Small intestine (tissue), 7 donors: ENCODE data around the gene RAB24. TPM values are rescaled to one million over a fixed set of nuclear protein-coding genes. Genes with fewer than 3 reads are reported as not detected.

Experiments
- DNase-seq, 2 donors: peaks; one replicate each; pipeline versions ENCODE4 v3.0.0 to v3.0.0-alpha.2; 2013
- FAIRE-seq: peaks from 2 replicates; lab custom pipeline; 2012; peaks lifted over from hg19 to GRCh38; lab: Jason Lieb, UNC
- H3K27ac ChIP-seq, 3 donors: one replicate each; pipeline ENCODE4 v1.5.1; 2013; ENCODE audit warnings: low read length in 2 of 3, mild to moderate bottlenecking in 2 of 3, control low read depth in 1 of 3, inconsistent platforms in 1 of 3, low read depth in 1 of 3, moderate library complexity in 1 of 3
- H3K27me3 ChIP-seq, 3 donors: one replicate each; pipeline ENCODE4 v1.6.1; 2013; ENCODE audit warnings: low read length in 3 of 3, inconsistent platforms in 1 of 3; ENCODE audit not compliant: control insufficient read depth in 3 of 3, insufficient read depth in 3 of 3
- H3K36me3 ChIP-seq, 3 donors: one replicate each; pipeline ENCODE4 v1.6.1; 2013; ENCODE audit warnings: low read length in 3 of 3, inconsistent platforms in 1 of 3, low read depth in 1 of 3, mild to moderate bottlenecking in 1 of 3, moderate library complexity in 1 of 3; ENCODE audit not compliant: control insufficient read depth in 3 of 3, insufficient read depth in 2 of 3
- H3K4me1 ChIP-seq, 3 donors: one replicate each; pipeline ENCODE4 v1.6.1; 2013; ENCODE audit warnings: low read length in 2 of 3, inconsistent platforms in 1 of 3, low read depth in 1 of 3, mild to moderate bottlenecking in 1 of 3, moderate library complexity in 1 of 3; ENCODE audit not compliant: control insufficient read depth in 3 of 3, insufficient read depth in 2 of 3
- H3K4me3 ChIP-seq, 3 donors: one replicate each; pipeline ENCODE4 v1.5.1; 2013; ENCODE audit warnings: low read length in 3 of 3, control low read depth in 1 of 3, inconsistent platforms in 1 of 3, low read depth in 1 of 3, mild to moderate bottlenecking in 1 of 3, moderate library complexity in 1 of 3
- H3K9me3 ChIP-seq, 2 donors: one replicate each; pipeline ENCODE4 v1.6.1; 2013; ENCODE audit warnings: low read depth in 1 of 2, low read length in 1 of 2; ENCODE audit not compliant: control insufficient read depth in 2 of 2, insufficient read depth in 1 of 2
- WGBS, 3 donors: extraction: QIAGEN DNeasy Blood & Tissue Kit; methylation state at CpG; one replicate each; pipeline ENCODE4 v1.1.7; 2013; 5-methylcytosine and 5-hydroxymethylcytosine counted together
- polyA plus RNA-seq, 4 donors: library from polyadenylated mRNA; stranded (reverse) in 3 of 4; unstranded in 1 of 4; fragments of 200-250 nt in 3 of 4; fragments of 120-200 nt in 1 of 4; gene quantifications; one replicate each; pipeline versions ENCODE4 v1.2.1 to v1.2.3, GENCODE V29; 2013
- donor health status: healthy with polysubstance abuse.
- donor health status: control.
- donor health status: control.
- donor health status: Bipolar disorder and iron deficiency.
- donor health status: healthy.

The RAB24 gene
- polyA plus RNA-seq, 4 donors, result 48.1 to 80.1 (median 73.0) TPM

- DNase-seq (no peak), FAIRE-seq (no peak)
- Histone ChIP-seq H3K36me3 (peaks cover 20 to 50% (median 32%) of the 10 kb centered on the region in 3 donors), H3K27ac (no peak overlapping the region), H3K4me1 (no peaks in the 10 kb centered on the region), H3K27me3 (no peaks in the 10 kb centered on the region), H3K9me3 (no peaks in the 10 kb centered on the region), H3K4me3 (no peak overlapping the region)
- WGBS, 3 donors, result 92 to 99% (median 92%) methylated on average over 2 of the region's 2 CpGs
Observed at GRCh38 chr5:177288191-177288590, 15.3 kb downstream of the RAB24 start.

- Histone ChIP-seq H3K4me1 (no peaks in the 10 kb centered on the region), H3K9me3 (no peaks in the 10 kb centered on the region), H3K27me3 (no peaks in the 10 kb centered on the region), H3K27ac (peak overlapping the region in 1 of 3 donors; percentile 41), H3K36me3 (peaks cover 8 to 36% (median 23%) of the 10 kb centered on the region in 3 donors), H3K4me3 (no peak overlapping the region)
- 44 to 56% (median 54%) methylated on average over 1 of the region's 1 CpG for WGBS, 3 donors
- FAIRE-seq (no peak), DNase-seq (peak in 1 of 2 donors; percentile 16)
Observed at GRCh38 chr5:177276886-177277285, 26.6 kb downstream of the RAB24 start.

- Histone ChIP-seq H3K27me3 (no peaks in the 10 kb centered on the region), H3K4me1 (no peaks in the 10 kb centered on the region), H3K4me3 (no peak overlapping the region), H3K9me3 (no peaks in the 10 kb centered on the region), H3K36me3 (peaks cover 8 to 31% (median 24%) of the 10 kb centered on the region in 3 donors), H3K27ac (no peak overlapping the region)
- no peak for FAIRE-seq
- 93 to 97% (median 96%) methylated on average over 6 of the region's 6 CpGs for WGBS, 3 donors
- DNase-seq, result no peak
Observed at GRCh38 chr5:177275883-177276282, 27.6 kb downstream of the RAB24 start.

- H3K27me3 ChIP-seq, result no peaks in the 10 kb centered on the region
- WGBS, 3 donors, result 92 to 96% (median 94%) methylated on average over 4 of the region's 4 CpGs
- no peak overlapping the region for H3K27ac ChIP-seq
- peaks cover 17 to 33% (median 30%) of the 10 kb centered on the region in 3 donors for H3K36me3 ChIP-seq
- H3K9me3 ChIP-seq, result no peaks in the 10 kb centered on the region
- DNase-seq (no peak), FAIRE-seq (no peak)
- no peak overlapping the region for H3K4me3 ChIP-seq
- no peaks in the 10 kb centered on the region for H3K4me1 ChIP-seq
Observed at GRCh38 chr5:177271113-177271512, 32.4 kb downstream of the RAB24 start.

- Histone ChIP-seq H3K4me1 (no peaks in the 10 kb centered on the region), H3K27me3 (no peaks in the 10 kb centered on the region), H3K27ac (no peak overlapping the region), H3K4me3 (no peak overlapping the region), H3K36me3 (peaks cover 18 to 33% (median 28%) of the 10 kb centered on the region in 3 donors), H3K9me3 (no peaks in the 10 kb centered on the region)
- no peak for FAIRE-seq
- no peak for DNase-seq
- WGBS, 3 donors, result 86 to 95% (median 88%) methylated on average over 3 of the region's 3 CpGs
Observed at GRCh38 chr5:177270653-177271052, 32.9 kb downstream of the RAB24 start.

- no peak overlapping the region for H3K4me3 ChIP-seq
- WGBS, 3 donors, result 83 to 94% (median 84%) methylated on average over 3 of the region's 3 CpGs
Observed at GRCh38 chr5:177269976-177270375, 33.5 kb downstream of the RAB24 start.

GRCh38 chr5:177269232-177269895, 34.2 kb downstream of the RAB24 start:
- H3K36me3 ChIP-seq, result peaks cover 14 to 32% (median 28%) of the 10 kb centered on the region in 3 donors
- no peak for DNase-seq
- H3K4me3 ChIP-seq, result no peak overlapping the region
- H3K27me3 ChIP-seq, result no peaks in the 10 kb centered on the region
- H3K4me1 ChIP-seq, result no peaks in the 10 kb centered on the region
- 93 to 97% (median 95%) methylated on average over 7 of the region's 7 CpGs for WGBS, 3 donors
- no peak for FAIRE-seq
- H3K9me3 ChIP-seq, result no peaks in the 10 kb centered on the region
- H3K27ac ChIP-seq, result no peak overlapping the region

More at GRCh38 chr5:177269976-177270375, 33.5 kb downstream of the RAB24 start:
- Histone ChIP-seq H3K27me3 (no peaks in the 10 kb centered on the region), H3K9me3 (no peaks in the 10 kb centered on the region), H3K4me1 (no peaks in the 10 kb centered on the region), H3K27ac (no peak overlapping the region), H3K36me3 (peaks cover 18 to 36% (median 26%) of the 10 kb centered on the region in 3 donors)
- DNase-seq (no peak), FAIRE-seq (no peak)

- H3K4me1 ChIP-seq, result no peaks in the 10 kb centered on the region
- FAIRE-seq (no peak), DNase-seq (no peak)
- no peaks in the 10 kb centered on the region for H3K9me3 ChIP-seq
- no peak overlapping the region for H3K4me3 ChIP-seq
- H3K27ac ChIP-seq, result peak overlapping the region in 1 of 3 donors; percentile 24
- 94 to 96% (median 94%) methylated on average over 16 of the region's 16 CpGs for whole genome bisulfite sequencing, 3 donors
- peaks cover 9 to 39% (median 21%) of the 10 kb centered on the region in 3 donors for H3K36me3 ChIP-seq
- H3K27me3 ChIP-seq, result no peaks in the 10 kb centered on the region
Observed at GRCh38 chr5:177265395-177265794, 38.1 kb downstream of the RAB24 start.
